ENCODE results near the gene UBE2Q1. TPM values are rescaled to one million over a fixed set of nuclear protein-coding genes. Genes with fewer than 3 reads are reported as not detected.

Gene UBE2Q1
- total RNA-seq, 2 donors from 2014 or later, result 18.5 to 26.3 TPM

GRCh38 chr1:154520333-154520732, 38.1 kb downstream of the UBE2Q1 start:
- no peak for DNase-seq (ENCODE audit: low spot score)
- TF ChIP-seq CTCF (IDR thresholded peaks at IDR 0.05), result no peak
- Histone ChIP-seq H3K36me3 (no peaks in the 10 kb centered on the region), H3K4me1 (peaks cover 0 to 18% of the 10 kb centered on the region in 2 donors), H3K4me3 (no peak overlapping the region), H3K9me3 (no peaks in the 10 kb centered on the region), H3K27ac (no peak overlapping the region), H3K27me3 (no peaks in the 10 kb centered on the region)

GRCh38 chr1:154519591-154519991, 38.9 kb downstream of the UBE2Q1 start:
- H3K27ac ChIP-seq, result no peak overlapping the region
- no peak overlapping the region for H3K4me3 ChIP-seq
- no peaks in the 10 kb centered on the region for H3K36me3 ChIP-seq
- no peaks in the 10 kb centered on the region for H3K27me3 ChIP-seq
- peaks cover 0 to 18% of the 10 kb centered on the region in 2 donors for H3K4me1 ChIP-seq
- no peak for TF ChIP-seq CTCF (IDR thresholded peaks at IDR 0.05)
- no peaks in the 10 kb centered on the region for H3K9me3 ChIP-seq
- DNase-seq (ENCODE audit: low spot score), result no peak

GRCh38 chr1:154517661-154518060, 40.8 kb downstream of the UBE2Q1 start:
- no peaks in the 10 kb centered on the region for H3K36me3 ChIP-seq
- H3K27me3 ChIP-seq, result no peaks in the 10 kb centered on the region
- no peak overlapping the region for H3K27ac ChIP-seq
- DNase-seq (ENCODE audit: low spot score), result no peak
- no peaks in the 10 kb centered on the region for H3K9me3 ChIP-seq
- no peak for TF ChIP-seq CTCF (IDR thresholded peaks at IDR 0.05)
- no peak overlapping the region for H3K4me3 ChIP-seq
- peaks cover 0 to 18% of the 10 kb centered on the region in 2 donors for H3K4me1 ChIP-seq

- no peak for DNase-seq (ENCODE audit: low spot score)
- Histone ChIP-seq H3K27ac (no peak overlapping the region), H3K36me3 (no peaks in the 10 kb centered on the region), H3K4me3 (no peak overlapping the region), H3K4me1 (no peaks in the 10 kb centered on the region), H3K27me3 (no peaks in the 10 kb centered on the region), H3K9me3 (no peaks in the 10 kb centered on the region)
- TF ChIP-seq CTCF (IDR thresholded peaks at IDR 0.05), result no peak
Measured at GRCh38 chr1:154514066-154514553, 44.4 kb downstream of the UBE2Q1 start.

- no peaks in the 10 kb centered on the region for H3K4me1 ChIP-seq
- DNase-seq (ENCODE audit: low spot score), result no peak
- TF ChIP-seq CTCF (IDR thresholded peaks at IDR 0.05), result no peak
- no peaks in the 10 kb centered on the region for H3K27me3 ChIP-seq
- no peak overlapping the region for H3K27ac ChIP-seq
- no peaks in the 10 kb centered on the region for H3K36me3 ChIP-seq
- H3K9me3 ChIP-seq, result no peaks in the 10 kb centered on the region
- no peak overlapping the region for H3K4me3 ChIP-seq
Measured at GRCh38 chr1:154512760-154513159, 45.7 kb downstream of the UBE2Q1 start.

- Histone ChIP-seq H3K36me3 (no peaks in the 10 kb centered on the region), H3K27me3 (peaks cover 0 to 9% of the 10 kb centered on the region in 2 donors)
- TF ChIP-seq CTCF (IDR thresholded peaks at IDR 0.05), result no peak
Measured at GRCh38 chr1:154503898-154504297, 54.6 kb downstream of the UBE2Q1 start.

More at GRCh38 chr1:154503898-154504297, 54.6 kb downstream of the UBE2Q1 start:
- Histone ChIP-seq H3K27ac (no peak overlapping the region), H3K4me3 (no peak overlapping the region), H3K9me3 (peaks cover 0 to 8% of the 10 kb centered on the region in 2 donors), H3K4me1 (peaks cover 0 to 18% of the 10 kb centered on the region in 2 donors)
- no peak for DNase-seq (ENCODE audit: low spot score)
